Fibroblast of lung (primary cell): ENCODE measurements around the gene LIMK2.
A peak's percentile ranks its signal among the peaks of the same experiment; 100 is the strongest.

Source experiments
- CTCF ChIP-seq, 2 donors: IDR thresholded peaks in 1 of 2; conservative IDR thresholded peaks in 1 of 2; 1 replicate in 1 of 2; 2 replicates in 1 of 2; pipeline ENCODE4 v1.5.1; 2011 to 2012; ENCODE audit warnings: low read length in 2 of 2, control low read depth in 1 of 2, inconsistent platforms in 1 of 2, low read depth in 1 of 2, mild to moderate bottlenecking in 1 of 2
- EZH2 ChIP-seq: IDR thresholded peaks from 2 replicates; pipeline ENCODE4 v1.5.1; 2012; ENCODE audit warnings: low read length, control low read depth, mild to moderate bottlenecking; ENCODE audit errors: missing control alignments

GRCh38 chr22:31292236-31292989 lies 80.3 kb downstream of the LIMK2 start, which contains the start of gene PIK3IP1:
- peak; percentile 48 to 63 for TF ChIP-seq CTCF (conservative IDR thresholded peaks at IDR 0.05 in 1 of 2, IDR thresholded peaks at IDR 0.05 in 1 of 2; ENCODE audit: low read depth in 1 of 2, low read length in 2 of 2)
- TF ChIP-seq EZH2: no peak
